Stimulated activated CD4-positive, alpha-beta T cell treated with anti-CD3 and anti-CD28 coated beads, Interleukin-12 subunit alpha, Interleukin-12 subunit beta, amount 100 ng/mL, for 48 hours (primary cell): ENCODE measurements around the gene ATXN8OS.
"Not testable (repeated sequence)": the region's sequence is repeated elsewhere in the genome, so short reads cannot be mapped to it uniquely, and the experiment has no call there.

Experiments
- DNase-seq, 3 donors: peaks; one replicate each; pipeline ENCODE4 v3.0.0-alpha.2; 2020; ENCODE audit warnings: low read depth in 2 of 3, low spot score in 1 of 3

Gene ATXN8OS

GRCh38 chr13:70107498-70108281 lies at the start of gene ATXN8OS:
Gene ATXN8OS, plus strand, starts transcription at chr13:70107826.
- no peak for DNase-seq

GRCh38 chr13:70080012-70080411 lies 27.6 kb upstream of the ATXN8OS start:
- DNase-seq: no peak

- DNase-seq: no peak
Observed at GRCh38 chr13:70087247-70087646, 20.4 kb upstream of the ATXN8OS start.

- no peak for DNase-seq
Observed at GRCh38 chr13:70088926-70089325, 18.7 kb upstream of the ATXN8OS start.

GRCh38 chr13:70090036-70090723 lies 17.4 kb upstream of the ATXN8OS start:
- no peak for DNase-seq

GRCh38 chr13:70098669-70099068 lies 9.0 kb upstream of the ATXN8OS start:
- no peak for DNase-seq

GRCh38 chr13:70104481-70104880 lies 3.1 kb upstream of the ATXN8OS start:
- DNase-seq: no peak

- no peak for DNase-seq
Observed at GRCh38 chr13:70107125-70107497, 515 bp upstream of the ATXN8OS start.

- DNase-seq: no peak
Observed at GRCh38 chr13:70108356-70109105, 905 bp downstream of the ATXN8OS start, which contains the start of gene KLHL1. Gene KLHL1, minus strand, starts transcription at chr13:70108452. Its CDS starts 753 bp downstream, at chr13:70107699.

GRCh38 chr13:70117338-70117905 lies 9.8 kb downstream of the ATXN8OS start:
- DNase-seq: no peak

GRCh38 chr13:70125693-70126092 lies 18.1 kb downstream of the ATXN8OS start:
- no peak for DNase-seq

GRCh38 chr13:70128098-70128497 lies 20.5 kb downstream of the ATXN8OS start:
- no peak for DNase-seq

GRCh38 chr13:70142658-70143057 lies 35.0 kb downstream of the ATXN8OS start:
- not testable (repeated sequence) for DNase-seq

GRCh38 chr13:70162141-70162540 lies 54.5 kb downstream of the ATXN8OS start:
- no peak for DNase-seq

GRCh38 chr13:70170689-70171088 lies 63.1 kb downstream of the ATXN8OS start:
- DNase-seq: no peak

GRCh38 chr13:70171151-70171550 lies 63.5 kb downstream of the ATXN8OS start:
- DNase-seq: no peak

GRCh38 chr13:70172946-70173597 lies 65.4 kb downstream of the ATXN8OS start:
- no peak for DNase-seq

GRCh38 chr13:70173598-70173959 lies 66.0 kb downstream of the ATXN8OS start:
- no peak for DNase-seq

- DNase-seq: no peak
Observed at GRCh38 chr13:70178346-70178745, 70.7 kb downstream of the ATXN8OS start.
